ENCODE measurements around the gene NECTIN2. TPM values are rescaled to one million over a fixed set of nuclear protein-coding genes. Genes with fewer than 3 reads are reported as not detected.
"Not testable (repeated sequence)": the region's sequence is repeated elsewhere in the genome, so short reads cannot be mapped to it uniquely, and the experiment has no call there.

Gene NECTIN2
- total RNA-seq, 1 donor from 2014 or later, result 0.44 TPM

DNA sequence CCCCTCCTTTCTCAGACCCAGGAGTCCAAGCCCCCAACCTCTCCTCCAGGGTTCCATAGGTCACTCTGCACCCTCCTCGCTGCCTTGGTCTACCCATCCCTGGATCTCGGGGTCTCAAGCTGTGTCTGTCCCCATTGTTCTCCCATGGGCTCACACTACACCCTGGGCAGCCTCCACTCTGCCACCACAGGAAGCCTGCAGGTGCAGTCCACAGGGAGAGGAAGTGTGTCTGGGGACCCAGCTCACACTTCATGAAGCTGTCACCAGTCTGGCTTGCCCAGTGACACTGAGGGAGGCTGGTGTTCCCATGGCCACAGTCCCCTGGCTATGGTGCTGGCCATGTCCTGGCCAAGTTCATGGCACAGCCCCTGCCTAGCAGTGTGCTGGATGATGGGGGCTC lies 5.3 kb downstream of the NECTIN2 start:
- no peaks in the 10 kb centered on the region for H3K9me3 Mint-ChIP-seq
- no peak for DNase-seq
- H3K36me3 Mint-ChIP-seq (ENCODE audit: low read depth), result no peaks in the 10 kb centered on the region
- intact Hi-C loops (cut with micrococcal nuclease), result no loop called here
- H3K27me3 Mint-ChIP-seq, result peaks cover 45% of the 10 kb centered on the region
- peaks cover 12% of the 10 kb centered on the region for H3K4me1 Mint-ChIP-seq
- no peak overlapping the region for H3K4me3 Mint-ChIP-seq
- H3K27ac Mint-ChIP-seq, result no peak overlapping the region

DNA sequence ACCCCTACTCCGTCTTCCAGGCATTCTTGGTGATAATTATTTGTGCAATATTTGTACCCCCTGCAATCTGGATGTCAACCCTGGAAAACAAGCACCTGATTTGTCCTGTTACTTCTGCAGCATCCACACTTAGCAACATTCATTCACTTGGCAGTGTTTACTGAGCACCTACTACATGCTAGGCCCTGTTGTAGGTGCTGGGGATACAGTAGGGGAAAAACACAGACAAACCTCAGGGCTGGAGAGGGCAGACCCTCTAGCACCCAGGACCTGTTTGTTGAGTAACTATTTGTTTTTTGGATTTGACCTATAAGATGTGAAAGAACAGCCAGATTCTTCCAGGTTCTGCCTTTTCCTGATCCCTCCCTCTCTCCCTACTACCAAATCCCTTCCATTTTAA lies 9.5 kb downstream of the NECTIN2 start:
- DNase-seq, result no peak
- intact Hi-C loops (cut with micrococcal nuclease), result no loop called here
- Mint-ChIP-seq H3K9me3 (no peaks in the 10 kb centered on the region), H3K27me3 (peaks cover 12% of the 10 kb centered on the region), H3K27ac (no peak overlapping the region), H3K36me3 (ENCODE audit: low read depth) (no peaks in the 10 kb centered on the region), H3K4me3 (no peak overlapping the region), H3K4me1 (peaks cover 4% of the 10 kb centered on the region)

GRCh38 chr19:44856421-44857083 lies 10.5 kb downstream of the NECTIN2 start:
- Mint-ChIP-seq H3K4me3 (no peak overlapping the region), H3K27ac (no peak overlapping the region), H3K4me1 (peaks cover 4% of the 10 kb centered on the region), H3K36me3 (ENCODE audit: low read depth) (no peaks in the 10 kb centered on the region), H3K27me3 (peaks cover 9% of the 10 kb centered on the region), H3K9me3 (no peaks in the 10 kb centered on the region)
- no peak for DNase-seq
- intact Hi-C loops (cut with micrococcal nuclease), result no loop called here

DNA sequence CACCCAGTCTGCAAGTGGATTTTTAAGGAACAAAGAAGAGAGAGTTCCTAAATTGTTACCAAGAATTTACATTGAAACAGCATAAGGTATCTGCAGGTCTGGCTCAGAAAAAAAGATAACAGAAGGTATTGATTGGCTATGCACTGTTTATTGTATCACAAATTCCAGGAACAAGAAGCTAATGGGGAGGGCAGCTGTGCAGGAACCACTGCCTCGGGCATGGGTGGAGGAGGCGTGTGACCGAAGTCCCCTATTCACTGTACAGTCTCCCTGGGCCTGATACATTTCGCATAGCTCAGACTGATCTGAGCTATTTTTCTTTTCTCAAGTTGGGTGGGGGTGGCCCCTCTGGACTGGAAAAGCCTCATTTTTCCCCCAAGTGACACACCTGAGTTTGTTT lies 11.7 kb downstream of the NECTIN2 start:
- DNase-seq, result no peak
- H3K27ac Mint-ChIP-seq, result no peak overlapping the region
- H3K9me3 Mint-ChIP-seq, result no peaks in the 10 kb centered on the region
- peaks cover 4% of the 10 kb centered on the region for H3K4me1 Mint-ChIP-seq
- H3K4me3 Mint-ChIP-seq, result no peak overlapping the region
- H3K36me3 Mint-ChIP-seq (ENCODE audit: low read depth), result no peaks in the 10 kb centered on the region
- intact Hi-C loops (cut with micrococcal nuclease), result no loop called here
- peaks cover 5% of the 10 kb centered on the region for H3K27me3 Mint-ChIP-seq

DNA sequence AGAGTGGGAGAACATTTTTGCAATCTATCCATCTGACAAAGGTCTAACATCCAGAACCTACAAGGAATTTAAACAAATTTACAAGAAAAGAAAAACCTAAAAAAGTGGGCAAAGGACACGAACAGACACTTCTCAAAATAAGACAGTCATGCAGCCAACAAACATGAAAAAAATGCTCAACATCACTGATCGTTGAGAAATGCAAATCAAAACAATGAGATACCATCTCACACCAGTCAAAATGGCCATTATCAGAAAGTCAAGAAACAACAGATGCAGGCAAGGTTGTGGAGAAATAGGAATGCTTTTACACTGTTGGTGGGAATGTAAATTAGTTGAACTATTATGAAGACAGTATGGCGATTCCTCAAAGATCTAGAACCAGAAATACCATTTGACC lies 15.5 kb downstream of the NECTIN2 start:
- H3K36me3 Mint-ChIP-seq (ENCODE audit: low read depth); DNase-seq; H3K4me3 Mint-ChIP-seq; H3K27me3 Mint-ChIP-seq; intact Hi-C loops (cut with micrococcal nuclease); H3K9me3 Mint-ChIP-seq; H3K4me1 Mint-ChIP-seq; H3K27ac Mint-ChIP-seq: not testable (repeated sequence)

DNA sequence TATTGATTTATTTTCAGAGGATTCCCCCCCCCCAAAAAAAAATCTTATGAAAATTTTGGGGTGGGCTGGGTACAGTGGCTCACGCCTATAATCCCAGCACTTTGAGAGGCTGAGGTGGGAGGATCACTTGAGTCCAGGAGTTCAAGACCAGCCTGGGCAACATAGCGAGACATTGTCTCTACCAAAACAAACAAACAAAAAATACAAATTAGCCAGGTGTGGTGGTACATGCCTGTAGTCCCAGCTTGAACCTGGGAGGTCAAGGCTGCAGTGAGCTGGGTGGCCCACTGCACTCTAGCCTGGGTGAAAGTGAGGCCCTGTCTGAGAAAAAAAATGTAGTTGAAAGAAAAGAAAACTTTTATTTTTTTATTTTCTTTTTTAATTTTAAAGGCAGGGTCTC lies 17.9 kb downstream of the NECTIN2 start:
- intact Hi-C loops (cut with micrococcal nuclease), result no loop called here
- no peak for DNase-seq
- Mint-ChIP-seq H3K9me3 (no peaks in the 10 kb centered on the region), H3K27me3 (no peaks in the 10 kb centered on the region), H3K36me3 (ENCODE audit: low read depth) (no peaks in the 10 kb centered on the region), H3K4me1 (no peaks in the 10 kb centered on the region), H3K4me3 (no peak overlapping the region), H3K27ac (no peak overlapping the region)

GRCh38 chr19:44865196-44865767 lies 19.2 kb downstream of the NECTIN2 start:
- H3K9me3 Mint-ChIP-seq, result no peaks in the 10 kb centered on the region
- H3K36me3 Mint-ChIP-seq (ENCODE audit: low read depth), result no peaks in the 10 kb centered on the region
- intact Hi-C loops (cut with micrococcal nuclease), result no loop called here
- DNase-seq, result no peak
- H3K27ac Mint-ChIP-seq, result no peak overlapping the region
- no peaks in the 10 kb centered on the region for H3K27me3 Mint-ChIP-seq
- no peaks in the 10 kb centered on the region for H3K4me1 Mint-ChIP-seq
- H3K4me3 Mint-ChIP-seq, result no peak overlapping the region

- Mint-ChIP-seq H3K27ac (no peak overlapping the region), H3K27me3 (no peaks in the 10 kb centered on the region), H3K4me3 (no peak overlapping the region), H3K9me3 (no peaks in the 10 kb centered on the region), H3K4me1 (no peaks in the 10 kb centered on the region), H3K36me3 (ENCODE audit: low read depth) (no peaks in the 10 kb centered on the region)
- no peak for DNase-seq
- intact Hi-C loops (cut with micrococcal nuclease), result no loop called here
Measured at GRCh38 chr19:44866664-44867063, 20.6 kb downstream of the NECTIN2 start.

DNA sequence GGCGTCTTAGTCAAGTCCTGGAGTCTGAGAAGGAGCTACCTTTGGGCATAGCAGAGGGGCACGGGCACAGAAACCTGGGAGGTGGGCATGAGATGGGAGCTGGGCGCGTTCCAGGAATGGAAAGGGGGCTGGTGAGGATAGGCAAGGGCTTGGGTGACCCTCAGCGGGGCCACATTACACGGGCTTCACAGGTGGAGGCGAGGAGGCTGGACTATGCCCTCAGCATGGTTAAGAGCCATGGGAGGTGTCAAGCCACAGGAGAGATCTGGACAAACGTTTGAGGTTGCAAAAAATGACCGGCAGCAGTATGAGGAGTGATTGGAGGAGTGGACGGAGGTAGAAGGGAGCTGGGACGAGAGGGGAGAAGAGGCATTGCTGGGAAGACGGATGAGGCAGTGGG lies 21.5 kb downstream of the NECTIN2 start:
- Mint-ChIP-seq H3K4me3 (no peak overlapping the region), H3K27ac (no peak overlapping the region), H3K27me3 (no peaks in the 10 kb centered on the region), H3K4me1 (no peaks in the 10 kb centered on the region), H3K36me3 (ENCODE audit: low read depth) (no peaks in the 10 kb centered on the region), H3K9me3 (no peaks in the 10 kb centered on the region)
- intact Hi-C loops (cut with micrococcal nuclease), result no loop called here
- no peak for DNase-seq

DNA sequence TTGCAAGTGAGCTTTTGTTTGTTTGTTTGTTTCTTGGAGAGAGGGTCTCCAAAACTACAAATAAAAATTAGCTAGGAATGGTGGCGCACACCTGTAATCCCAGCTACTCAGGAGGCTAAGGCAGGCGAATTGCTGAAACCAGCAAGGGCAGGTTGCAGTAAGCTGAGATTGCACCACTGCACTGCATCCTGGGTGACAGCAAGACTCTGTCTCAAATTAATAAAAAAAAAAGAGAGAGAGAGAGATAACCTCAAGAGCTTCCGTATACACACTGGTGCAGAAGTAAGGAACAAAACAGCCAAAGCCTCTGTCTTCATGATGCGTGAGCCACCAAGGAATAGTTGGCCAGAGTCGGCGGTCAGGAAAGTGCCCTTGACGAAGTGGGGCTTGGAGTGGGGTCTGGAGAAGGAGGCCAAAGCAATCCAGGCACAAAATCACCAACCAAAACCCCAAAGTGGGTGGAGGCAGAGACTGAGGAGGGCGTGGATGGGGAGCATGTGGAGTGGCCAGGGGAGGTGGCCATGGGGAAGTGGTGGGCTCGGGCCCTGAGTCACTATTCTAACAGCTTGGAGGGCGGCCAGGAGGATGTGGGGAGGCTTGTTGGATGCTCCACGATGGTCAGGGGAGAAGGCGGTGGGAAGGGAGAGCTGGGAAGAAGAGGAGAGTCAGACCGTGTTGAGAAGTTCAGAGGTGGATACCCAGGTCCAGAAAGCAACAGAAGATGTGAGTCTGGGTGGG lies 23.8 kb downstream of the NECTIN2 start:
- H3K27ac Mint-ChIP-seq, result no peak overlapping the region
- no peaks in the 10 kb centered on the region for H3K4me1 Mint-ChIP-seq
- intact Hi-C loops (cut with micrococcal nuclease), result no loop called here
- H3K27me3 Mint-ChIP-seq, result no peaks in the 10 kb centered on the region
- no peaks in the 10 kb centered on the region for H3K36me3 Mint-ChIP-seq (ENCODE audit: low read depth)
- H3K9me3 Mint-ChIP-seq, result no peaks in the 10 kb centered on the region
- DNase-seq, result no peak
- no peak overlapping the region for H3K4me3 Mint-ChIP-seq

GRCh38 chr19:44871809-44872208 lies 25.7 kb downstream of the NECTIN2 start:
- H3K4me1 Mint-ChIP-seq, result no peaks in the 10 kb centered on the region
- H3K36me3 Mint-ChIP-seq (ENCODE audit: low read depth), result no peaks in the 10 kb centered on the region
- H3K9me3 Mint-ChIP-seq, result no peaks in the 10 kb centered on the region
- H3K27me3 Mint-ChIP-seq, result no peaks in the 10 kb centered on the region
- intact Hi-C loops (cut with micrococcal nuclease), result no loop called here
- no peak for DNase-seq
- no peak overlapping the region for H3K27ac Mint-ChIP-seq
- no peak overlapping the region for H3K4me3 Mint-ChIP-seq

GRCh38 chr19:44872661-44873060 lies 26.6 kb downstream of the NECTIN2 start:
- H3K4me3 Mint-ChIP-seq, result no peak overlapping the region
- H3K36me3 Mint-ChIP-seq (ENCODE audit: low read depth), result no peaks in the 10 kb centered on the region
- no peaks in the 10 kb centered on the region for H3K9me3 Mint-ChIP-seq
- intact Hi-C loops (cut with micrococcal nuclease), result no loop called here
- DNase-seq, result no peak
- no peaks in the 10 kb centered on the region for H3K27me3 Mint-ChIP-seq
- H3K4me1 Mint-ChIP-seq, result peaks cover 2% of the 10 kb centered on the region
- no peak overlapping the region for H3K27ac Mint-ChIP-seq

DNA sequence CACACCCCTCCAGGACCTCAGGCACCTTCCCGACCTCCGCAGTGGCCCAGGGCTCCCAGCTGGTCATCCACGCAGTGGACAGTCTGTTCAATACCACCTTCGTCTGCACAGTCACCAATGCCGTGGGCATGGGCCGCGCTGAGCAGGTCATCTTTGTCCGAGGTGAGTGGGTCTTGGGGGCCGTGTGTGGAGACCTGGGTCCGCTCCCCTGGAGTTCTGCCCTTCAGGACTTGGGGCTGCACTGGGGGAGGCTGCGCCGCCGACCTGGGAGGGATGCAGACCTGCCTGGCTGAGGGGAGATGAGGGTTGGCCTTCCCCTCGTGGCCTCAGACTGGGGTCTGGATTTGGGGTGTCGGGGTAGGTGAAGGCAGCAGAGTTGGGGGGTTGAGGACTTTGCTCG lies 28.2 kb downstream of the NECTIN2 start:
- Mint-ChIP-seq H3K4me1 (peaks cover 2% of the 10 kb centered on the region), H3K4me3 (no peak overlapping the region), H3K27ac (no peak overlapping the region), H3K36me3 (ENCODE audit: low read depth) (no peaks in the 10 kb centered on the region), H3K27me3 (no peaks in the 10 kb centered on the region), H3K9me3 (no peaks in the 10 kb centered on the region)
- DNase-seq, result no peak
- intact Hi-C loops (cut with micrococcal nuclease), result no loop called here

DNA sequence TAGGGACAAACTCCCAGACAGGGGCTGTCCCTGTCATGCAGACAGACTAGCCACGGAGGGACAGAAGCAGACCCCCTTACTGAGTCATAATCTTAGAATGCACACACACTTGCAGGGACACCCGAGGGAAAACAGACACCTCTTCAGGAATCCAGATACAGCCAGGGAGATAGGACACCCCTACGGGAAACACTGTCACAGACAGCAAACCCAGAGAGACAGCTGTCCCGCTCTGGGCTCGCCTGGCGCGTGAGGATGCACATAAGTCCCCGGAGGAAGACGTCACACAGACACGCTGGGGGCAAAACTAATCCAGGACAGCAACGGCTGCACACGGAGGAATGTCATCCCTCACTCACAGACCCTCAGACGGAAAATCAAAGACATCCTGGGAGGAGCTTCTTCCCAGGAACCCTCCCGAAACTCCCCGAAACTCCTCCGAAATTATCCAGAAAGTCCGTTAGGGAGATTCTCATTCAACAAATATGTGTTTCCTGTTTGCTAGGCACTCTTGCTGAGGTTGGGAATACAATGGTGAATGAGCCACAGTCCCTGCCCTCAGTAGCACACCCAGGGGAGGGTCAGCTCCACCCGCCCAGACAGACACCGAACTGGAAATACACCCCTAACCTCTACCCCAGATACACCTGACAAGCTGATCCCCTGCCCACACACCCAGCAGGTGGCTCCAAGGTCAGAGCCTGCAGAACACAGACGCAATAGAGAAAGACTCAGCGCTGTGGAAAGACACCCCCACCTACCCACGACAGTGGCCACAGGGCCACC lies 29.8 kb downstream of the NECTIN2 start:
- Mint-ChIP-seq H3K27ac (no peak overlapping the region), H3K4me3 (no peak overlapping the region), H3K27me3 (no peaks in the 10 kb centered on the region), H3K4me1 (peaks cover 2% of the 10 kb centered on the region), H3K9me3 (no peaks in the 10 kb centered on the region), H3K36me3 (ENCODE audit: low read depth) (no peaks in the 10 kb centered on the region)
- intact Hi-C loops (cut with micrococcal nuclease), result no loop called here
- no peak for DNase-seq
